NCI-H2171 (cell line): ENCODE measurements around the gene ADH1A.
"Not testable (repeated sequence)": the region's sequence is repeated elsewhere in the genome, so short reads cannot be mapped to it uniquely, and the experiment has no call there.

Experiments used
- DNase-seq: peaks from one replicate; lab custom pipeline; 2025; lab: John Stamatoyannopoulos, UW

Gene ADH1A

DNA sequence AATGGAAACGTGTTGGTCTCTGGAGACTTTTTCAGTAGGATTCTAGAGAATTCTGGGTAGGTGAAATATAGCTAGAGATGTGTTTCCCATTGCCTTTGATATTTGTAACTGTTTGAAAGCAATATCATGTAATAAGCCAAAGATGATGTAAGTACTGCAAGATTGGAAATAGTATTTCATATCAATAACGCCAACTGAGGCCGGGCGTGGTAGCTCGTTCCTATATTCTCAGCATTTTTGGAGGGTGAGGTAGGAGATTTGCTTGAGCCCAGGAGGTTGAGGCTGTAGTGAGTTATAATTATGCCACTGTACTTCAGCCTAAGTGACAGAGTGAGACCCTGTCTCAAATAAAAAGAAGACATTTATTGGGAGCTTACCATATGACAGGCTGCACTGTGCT, 9.5 kb downstream of the ADH1A start:
- DNase-seq = no peak

DNA sequence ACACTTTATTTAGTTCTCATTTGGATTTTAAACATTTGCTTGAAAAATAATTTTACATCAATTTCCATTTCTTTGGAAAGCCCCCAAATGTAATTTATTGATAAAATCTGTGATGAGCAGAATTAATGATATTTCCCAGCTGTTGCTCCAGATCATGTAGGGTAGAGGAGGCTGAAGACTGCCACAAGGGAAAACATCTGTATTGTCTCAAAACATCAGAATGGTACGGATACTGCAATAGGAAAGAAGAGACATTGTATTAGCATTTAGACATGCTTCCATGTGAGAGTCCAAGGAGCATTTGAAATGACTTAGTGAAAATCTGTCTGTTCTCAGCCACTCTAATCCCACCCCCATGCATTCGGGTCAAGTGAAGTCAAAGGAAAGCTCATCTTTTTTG, 14.4 kb downstream of the ADH1A start:
- DNase-seq = no peak

- no peak for DNase-seq
These were observed 14.9 kb downstream of the ADH1A start for GRCh38 chr4:99275885-99276284.

GRCh38 chr4:99275050-99275449, 15.7 kb downstream of the ADH1A start:
- no peak for DNase-seq

- DNase-seq = no peak
These were observed 17.1 kb downstream of the ADH1A start for GRCh38 chr4:99273704-99274103.

GRCh38 chr4:99264927-99265326, 25.9 kb downstream of the ADH1A start:
- DNase-seq = no peak

DNA sequence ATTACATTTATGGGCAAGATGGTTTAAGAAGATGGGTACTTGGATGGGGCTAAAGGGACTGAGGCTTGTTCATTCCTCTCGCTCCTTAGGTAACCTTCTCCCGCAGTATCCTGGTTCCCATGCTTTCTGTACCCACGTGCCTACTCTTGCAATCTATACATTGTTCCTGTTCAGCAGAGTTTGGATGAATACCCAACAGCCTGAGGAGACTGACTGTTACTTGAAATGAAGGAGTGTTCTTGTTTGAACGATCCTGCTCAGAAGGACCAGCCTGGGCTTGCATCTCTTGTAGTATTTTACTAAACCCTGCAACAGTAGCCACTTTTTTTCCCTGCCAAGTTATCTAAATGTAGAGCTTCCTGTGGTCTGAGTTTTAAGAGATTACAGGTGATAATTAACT, 38.0 kb downstream of the ADH1A start:
- DNase-seq = no peak

- no peak for DNase-seq
These were observed 42.1 kb downstream of the ADH1A start for GRCh38 chr4:99248714-99249113.

DNA sequence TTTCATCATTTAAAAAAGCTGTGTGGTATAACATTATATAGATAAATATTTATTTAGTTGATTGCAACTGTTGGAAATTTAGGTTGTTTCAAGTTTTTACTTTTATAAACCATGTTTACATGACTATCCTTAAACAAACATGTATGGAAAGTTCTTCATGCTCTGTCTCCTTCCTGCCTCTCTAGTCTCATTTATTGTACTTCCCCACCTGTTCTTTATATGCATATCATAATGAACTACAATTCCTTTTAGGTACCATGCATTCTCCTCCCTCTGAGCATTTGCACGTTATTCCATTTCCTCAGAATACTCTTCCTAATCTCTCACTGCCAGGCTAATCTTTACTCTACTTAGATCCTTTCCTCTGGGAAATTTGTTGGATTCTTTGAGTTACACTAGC, 54.8 kb downstream of the ADH1A start:
- DNase-seq = no peak

DNA sequence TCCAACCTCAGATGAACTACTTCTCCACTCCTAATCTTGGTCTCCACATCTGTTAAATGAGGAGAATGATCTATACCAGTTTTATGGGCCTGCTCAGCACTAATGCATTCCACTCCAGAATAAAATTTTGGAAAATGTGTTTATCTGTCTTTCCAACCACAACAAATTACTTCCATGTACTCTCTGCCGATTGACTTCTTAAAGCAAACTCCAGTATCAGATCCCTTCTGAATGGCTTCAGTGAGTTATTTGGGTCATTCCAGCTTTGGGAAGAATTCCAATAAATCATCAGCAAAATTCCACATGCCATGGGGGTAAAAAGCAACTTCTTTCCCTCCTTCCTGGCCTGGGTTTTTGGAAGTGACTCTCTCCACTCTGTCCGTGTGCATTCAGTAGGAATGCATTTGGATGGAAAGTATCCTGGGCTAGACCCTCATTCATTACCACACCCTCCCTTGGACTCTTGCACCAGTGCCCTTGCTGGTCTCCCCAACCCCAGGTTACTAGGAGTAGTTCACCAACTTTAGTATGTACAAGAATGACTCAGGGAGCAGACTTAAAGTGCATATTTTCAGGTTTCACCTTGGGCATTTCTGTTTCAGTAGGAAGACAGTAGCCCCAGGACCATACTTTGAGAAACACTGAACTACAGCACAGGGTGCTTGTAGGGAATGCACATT, 56.3 kb downstream of the ADH1A start:
- DNase-seq = no peak

DNA sequence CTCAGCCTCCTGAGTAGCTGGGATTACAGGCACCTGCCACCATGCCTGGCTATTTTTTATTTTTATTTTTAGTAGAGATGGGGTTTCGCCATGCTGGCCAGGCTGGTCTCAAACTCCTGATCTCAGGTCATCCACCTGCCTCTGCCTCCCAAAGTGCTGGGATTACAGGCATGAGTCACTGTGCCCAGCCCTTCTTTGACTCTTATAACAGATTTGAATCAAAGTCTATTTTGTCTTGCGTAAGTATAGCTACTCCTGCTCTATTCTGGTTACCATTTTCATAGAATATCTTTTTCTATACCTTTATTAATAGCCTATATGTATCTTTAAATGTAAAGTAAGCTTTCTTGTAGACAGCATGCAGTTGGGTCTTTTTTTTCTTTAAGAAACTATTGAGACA, 57.4 kb downstream of the ADH1A start:
- DNase-seq = not testable (repeated sequence)

GRCh38 chr4:99228706-99229105, 62.1 kb downstream of the ADH1A start:
- DNase-seq = not testable (repeated sequence)

DNA sequence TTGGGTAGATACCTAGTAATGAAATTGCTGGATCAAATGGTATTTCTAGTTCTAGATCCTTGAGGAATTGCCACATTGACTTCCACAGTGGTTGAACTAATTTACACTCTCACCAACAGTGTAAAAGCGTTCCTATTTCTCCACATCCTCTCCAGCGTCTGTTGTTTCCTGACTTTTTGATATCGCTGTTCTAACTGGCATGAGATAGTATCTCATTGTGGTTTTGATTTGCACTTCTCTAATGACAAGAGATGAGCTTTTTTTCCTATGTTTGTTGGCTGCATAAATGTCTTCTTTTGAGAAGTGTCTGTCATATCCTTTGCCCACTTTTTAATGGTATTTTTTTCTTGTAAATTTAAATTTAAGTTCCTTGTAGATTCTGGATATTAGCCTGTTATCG, 63.1 kb downstream of the ADH1A start:
- DNase-seq = not testable (repeated sequence)
